Thyroid gland (tissue), 4 donors: ENCODE results near the gene FMN2. TPM values are rescaled to one million over a fixed set of nuclear protein-coding genes. Genes with fewer than 3 reads are reported as not detected.

Experiments
- DNase-seq, 2 donors: peaks; one replicate each; pipeline ENCODE4 v3.0.0-alpha.2; 2019
- H3K27ac ChIP-seq, 3 donors: fragments of 200-600 bp; sonication (generic); 1 replicate in 2 of 3; 2 replicates in 1 of 3; pipeline ENCODE4 v1.5.1; 2016 to 2019; ENCODE audit warnings: mild to moderate bottlenecking in 1 of 3, moderate library complexity in 1 of 3
- H3K27me3 ChIP-seq: fragments of 200-600 bp; sonication (generic); one replicate; pipeline ENCODE4 v1.5.1; 2019
- H3K36me3 ChIP-seq, 2 donors: fragments of 200-600 bp; sonication (generic); one replicate each; pipeline ENCODE4 v1.5.1; 2016 to 2019
- H3K4me1 ChIP-seq, 2 donors: fragments of 200-600 bp; sonication (generic); one replicate each; pipeline ENCODE4 v1.5.1; 2017 to 2019
- H3K4me3 ChIP-seq, 3 donors: fragments of 200-600 bp; sonication (generic); replicated peaks in 1 of 3; 1 replicate in 2 of 3; 2 replicates in 1 of 3; pipeline ENCODE4 v1.5.1; 2016; ENCODE audit warnings: mild to moderate bottlenecking in 1 of 3
- H3K9me3 ChIP-seq: fragments of 200-600 bp; sonication (generic); one replicate; pipeline ENCODE4 v1.5.1; 2017
- CTCF ChIP-seq, 6 experiments: fragments of 200-600 bp in 3 of 6; fragments of 450-650 bp in 3 of 6; sonication (generic) in 3 of 6; IDR thresholded peaks; one replicate each; pipeline ENCODE4 v1.5.1; 2016 to 2019; ENCODE audit warnings: antibody characterized with exemption in 6 of 6, mild to moderate bottlenecking in 2 of 6, inconsistent platforms in 1 of 6, moderate library complexity in 1 of 6
- POLR2A ChIP-seq, 2 donors: fragments of 450-650 bp; IDR thresholded peaks; one replicate each; pipeline ENCODE4 v1.6.1; 2017; ENCODE audit warnings: antibody characterized with exemption in 2 of 2, mild to moderate bottlenecking in 2 of 2, moderate library complexity in 1 of 2
- WGBS, 2 donors: methylation state at CpG; one replicate each; pipeline ENCODE4 v1.1.5; 2017; 5-methylcytosine and 5-hydroxymethylcytosine counted together
- intact Hi-C: fragments of 100-400 bp; cut with DNase I; formaldehyde crosslinking; loops from one replicate; pipeline ENCODE4 v1.15.1; 2023
- total RNA-seq, 4 donors: library from RNA; depleted of rRNA; stranded (reverse); fragments of >200 nt; gene quantifications; one replicate each; pipeline ENCODE4 v1.2.3, GENCODE V29; 2016

FMN2 gene
- total RNA-seq, 4 donors from 2014 or later = 0.78 to 6.2 (median 1.3) TPM; not detected in 1

- Histone ChIP-seq H3K27me3 (no peaks in the 10 kb centered on the region), H3K27ac (no peak overlapping the region), H3K36me3 (no peaks in the 10 kb centered on the region), H3K4me3 (no peak overlapping the region), H3K4me1 (no peaks in the 10 kb centered on the region), H3K9me3 (no peaks in the 10 kb centered on the region)
- no peak for TF ChIP-seq CTCF (IDR thresholded peaks at IDR 0.05)
- no peak for TF ChIP-seq POLR2A (IDR thresholded peaks at IDR 0.05)
- no peak for DNase-seq
- intact Hi-C loops = no loop called here
- WGBS, 2 donors = 82 to 97% methylated on average over 2 of the region's 2 CpGs
Observed at GRCh38 chr1:240362826-240363225, 271.1 kb downstream of the FMN2 start.

GRCh38 chr1:240363315-240363714 is 271.6 kb downstream of the FMN2 start:
- TF ChIP-seq CTCF (IDR thresholded peaks at IDR 0.05) (no peak), POLR2A (IDR thresholded peaks at IDR 0.05) (no peak)
- H3K27ac ChIP-seq = no peak overlapping the region
- no peak overlapping the region for H3K4me3 ChIP-seq
- intact Hi-C loops = no loop called here
- no peaks in the 10 kb centered on the region for H3K9me3 ChIP-seq
- no peaks in the 10 kb centered on the region for H3K27me3 ChIP-seq
- no peak for DNase-seq
- no peaks in the 10 kb centered on the region for H3K4me1 ChIP-seq
- no peaks in the 10 kb centered on the region for H3K36me3 ChIP-seq
- 73 to 80% methylated on average over 5 of the region's 5 CpGs for WGBS, 2 donors

GRCh38 chr1:240363914-240364313 is 272.2 kb downstream of the FMN2 start:
- WGBS, 2 donors = 79 to 82% methylated on average over 3 of the region's 3 CpGs
- Histone ChIP-seq H3K36me3 (no peaks in the 10 kb centered on the region), H3K4me1 (peaks cover 0 to 1% of the 10 kb centered on the region in 2 donors), H3K27ac (no peak overlapping the region), H3K27me3 (no peaks in the 10 kb centered on the region), H3K9me3 (no peaks in the 10 kb centered on the region), H3K4me3 (no peak overlapping the region)
- DNase-seq = no peak
- no peak for TF ChIP-seq POLR2A (IDR thresholded peaks at IDR 0.05)
- no peak for TF ChIP-seq CTCF (IDR thresholded peaks at IDR 0.05)
- intact Hi-C loops = no loop called here

DNA sequence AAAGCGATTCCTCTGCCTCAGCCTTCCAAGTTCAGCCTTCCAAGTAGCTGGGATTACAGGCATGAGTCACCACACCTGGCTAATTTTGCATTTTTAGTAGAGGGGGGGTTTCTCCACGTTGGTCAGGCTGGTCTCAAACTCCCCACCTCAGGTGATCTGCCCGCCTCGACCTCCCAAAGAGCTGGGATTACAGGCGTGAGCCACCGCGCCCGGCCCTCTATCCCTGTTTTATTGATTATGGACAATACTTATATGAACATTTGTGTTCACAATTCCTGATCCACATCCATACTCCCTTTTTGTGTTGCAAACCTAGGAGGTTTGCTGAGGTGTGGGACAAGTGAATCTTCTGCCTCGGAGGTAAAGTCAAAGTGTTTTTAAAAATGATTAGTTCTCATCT is 275.0 kb downstream of the FMN2 start:
- intact Hi-C loops = no loop called here
- Histone ChIP-seq H3K36me3 (no peaks in the 10 kb centered on the region), H3K4me1 (peaks cover 6 to 10% of the 10 kb centered on the region in 2 donors), H3K4me3 (no peak overlapping the region), H3K27me3 (no peaks in the 10 kb centered on the region), H3K27ac (no peak overlapping the region), H3K9me3 (no peaks in the 10 kb centered on the region)
- TF ChIP-seq CTCF (IDR thresholded peaks at IDR 0.05) (no peak), POLR2A (IDR thresholded peaks at IDR 0.05) (no peak)
- 85 to 86% methylated on average over 9 of the region's 9 CpGs for WGBS, 2 donors
- no peak for DNase-seq

DNA sequence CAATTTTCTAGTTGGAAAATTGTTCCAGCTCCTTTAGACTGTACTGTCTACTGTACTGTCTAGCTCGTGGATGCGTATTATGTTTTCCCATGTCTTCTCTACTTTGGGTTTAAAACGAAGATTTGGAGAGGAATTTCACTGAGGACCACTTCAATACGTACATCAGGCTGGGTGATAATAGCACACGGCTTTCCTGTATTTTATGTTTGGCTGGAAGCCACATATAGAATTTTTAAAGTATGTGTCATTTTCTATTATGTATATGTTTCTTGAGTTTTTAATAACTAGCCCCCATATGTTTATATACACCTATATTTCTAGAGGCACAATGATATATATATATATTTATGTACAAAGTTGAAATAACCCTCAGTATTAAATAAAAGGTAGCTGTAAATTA is 293.9 kb downstream of the FMN2 start:
- no peaks in the 10 kb centered on the region for H3K4me1 ChIP-seq
- no peaks in the 10 kb centered on the region for H3K9me3 ChIP-seq
- TF ChIP-seq POLR2A (IDR thresholded peaks at IDR 0.05) = no peak
- no peak for TF ChIP-seq CTCF (IDR thresholded peaks at IDR 0.05)
- WGBS, 2 donors = 85 to 89% methylated on average over 5 of the region's 5 CpGs
- DNase-seq = no peak
- intact Hi-C loops = no loop called here
- H3K27ac ChIP-seq = no peak overlapping the region
- no peak overlapping the region for H3K4me3 ChIP-seq
- H3K36me3 ChIP-seq = no peaks in the 10 kb centered on the region
- H3K27me3 ChIP-seq = no peaks in the 10 kb centered on the region
